IMR-90 (cell line): ENCODE data around the gene TFDP2. TPM values are rescaled to one million over a fixed set of nuclear protein-coding genes. Genes with fewer than 3 reads are reported as not detected.

Experiments used
- ATAC-seq: fragments of 200-7000 bp; cut with Tn5 transposase; 2 replicates; pipeline ENCODE4 v1.9.1; 2020; ENCODE audit warnings: low read depth, mild to moderate bottlenecking, moderate library complexity
- BruUV-seq: library from RNA; stranded (reverse); fragments of 400-500 nt; replicated peaks from 2 replicates; lab custom pipeline; 2021; lab: Mats Ljungman, UMichigan
- CTCF ChIA-PET: fragments of 300-600 bp; formaldehyde crosslinking; extraction: SDS; loops from one replicate; lab custom pipeline; 2021; ENCODE audit warnings: antibody characterized with exemption; lab: Yijun Ruan, JAX
- POLR2A ChIA-PET: fragments of 300-600 bp; sonication (Branson Sonifier 250); formaldehyde crosslinking; loops from one replicate; lab custom pipeline; 2022; ENCODE audit warnings: antibody characterized with exemption; ENCODE audit not compliant: unreplicated experiment; lab: Charles Lee
- DNase-seq: peaks from one replicate; pipeline ENCODE4 v3.0.0; 2013
- H2AFZ ChIP-seq: replicated peaks from 2 replicates; pipeline ENCODE3; 2013; ENCODE audit warnings: low read length, mild to moderate bottlenecking; ENCODE audit not compliant: poor library complexity
- H2AK5ac ChIP-seq: 2 replicates; pipeline ENCODE4 v1.6.1; 2013; ENCODE audit warnings: low read depth, low read length, inconsistent platforms
- H2AK9ac ChIP-seq: replicated peaks from 2 replicates; pipeline ENCODE3; 2013; ENCODE audit warnings: mild to moderate bottlenecking, low read depth, low read length, moderate library complexity; ENCODE audit not compliant: poor library complexity
- H2BK120ac ChIP-seq: 2 replicates; pipeline ENCODE4 v1.6.1; 2013; ENCODE audit warnings: low read depth, low read length, inconsistent platforms
- H2BK15ac ChIP-seq: 3 replicates; pipeline ENCODE4 v1.6.1; 2013; ENCODE audit warnings: low read depth, low read length, inconsistent platforms
- H2BK20ac ChIP-seq: 2 replicates; pipeline ENCODE4 v1.6.1; 2013; ENCODE audit warnings: low read depth, mild to moderate bottlenecking, inconsistent platforms, low read length, moderate library complexity
- H2BK5ac ChIP-seq: 2 replicates; pipeline ENCODE4 v1.6.1; 2013; ENCODE audit warnings: mild to moderate bottlenecking, low read depth, low read length, inconsistent platforms; ENCODE audit not compliant: poor library complexity, severe bottlenecking
- H3K14ac ChIP-seq: replicated peaks from 2 replicates; pipeline ENCODE4 v1.6.1; 2013; ENCODE audit warnings: low read depth, low read length, inconsistent platforms
- H3K18ac ChIP-seq: 2 replicates; pipeline ENCODE4 v1.6.1; 2013; ENCODE audit warnings: low read depth, low read length, control low read depth
- H3K23ac ChIP-seq: 2 replicates; pipeline ENCODE4 v1.6.1; 2013; ENCODE audit warnings: low read depth, low read length, inconsistent platforms
- H3K27ac ChIP-seq: 2 replicates; pipeline ENCODE4 v1.5.1; 2013; ENCODE audit warnings: mild to moderate bottlenecking, control low read depth, low read length; ENCODE audit not compliant: insufficient read depth
- H3K27me3 ChIP-seq: 2 replicates; pipeline ENCODE4 v1.6.1; 2013; ENCODE audit warnings: low read length; ENCODE audit not compliant: control insufficient read depth, insufficient read depth
- H3K36me3 ChIP-seq: 2 replicates; pipeline ENCODE4 v1.6.1; 2013; ENCODE audit warnings: low read length, mixed read lengths; ENCODE audit not compliant: control insufficient read depth, insufficient read depth
- H3K4ac ChIP-seq: 2 replicates; pipeline ENCODE4 v1.6.1; 2013; ENCODE audit warnings: low read depth, low read length, inconsistent platforms
- H3K4me1 ChIP-seq: 2 replicates; pipeline ENCODE4 v1.6.1; 2013; ENCODE audit warnings: low read length, mixed read lengths; ENCODE audit not compliant: control insufficient read depth, insufficient read depth
- H3K4me2 ChIP-seq: 2 replicates; pipeline ENCODE4 v1.6.1; 2013; ENCODE audit warnings: low read depth, mild to moderate bottlenecking, control low read depth, low read length, moderate library complexity
- H3K4me3 ChIP-seq: 2 replicates; pipeline ENCODE4 v1.5.1; 2013; ENCODE audit warnings: low read depth, mild to moderate bottlenecking, control low read depth, low read length, moderate library complexity; ENCODE audit not compliant: insufficient read depth
- H3K56ac ChIP-seq: 2 replicates; pipeline ENCODE4 v1.6.1; 2013; ENCODE audit warnings: low read length, inconsistent platforms; ENCODE audit not compliant: insufficient read depth; ENCODE audit errors: extremely low read depth
- H3K79me1 ChIP-seq, 2 experiments: 2 replicates each; pipeline ENCODE4 v1.6.1; 2013; ENCODE audit warnings: low read length in 2 of 2, inconsistent platforms in 1 of 2, low read depth in 1 of 2
- H3K9ac ChIP-seq: 2 replicates; pipeline ENCODE4 v1.6.1; 2013; ENCODE audit warnings: low read depth, low read length, control low read depth
- H3K9me1 ChIP-seq: 2 replicates; pipeline ENCODE4 v1.6.1; 2013; ENCODE audit warnings: low read length, inconsistent platforms; ENCODE audit not compliant: insufficient read depth
- H3K9me3 ChIP-seq: 2 replicates; pipeline ENCODE4 v1.6.1; 2013; ENCODE audit warnings: low read length; ENCODE audit not compliant: control insufficient read depth, insufficient read depth
- H4K20me1 ChIP-seq: 2 replicates; pipeline ENCODE4 v1.6.1; 2013; ENCODE audit warnings: low read length, inconsistent platforms; ENCODE audit not compliant: insufficient read depth
- H4K5ac ChIP-seq: 2 replicates; pipeline ENCODE4 v1.6.1; 2013; ENCODE audit warnings: mild to moderate bottlenecking, low read depth, low read length, control low read depth
- H4K8ac ChIP-seq, 2 experiments: 2 replicates each; pipeline ENCODE4 v1.6.1; 2013; ENCODE audit warnings: low read depth in 2 of 2, low read length in 2 of 2, control low read depth in 1 of 2, inconsistent platforms in 1 of 2
- H4K91ac ChIP-seq: 2 replicates; pipeline ENCODE4 v1.6.1; 2013; ENCODE audit warnings: low read depth, low read length, inconsistent platforms; ENCODE audit not compliant: insufficient read depth
- CEBPB ChIP-seq: IDR thresholded peaks from 2 replicates; pipeline ENCODE4 v1.6.1; 2012; ENCODE audit warnings: low read depth, low read length, improper control_type of control experiment
- CHD1 ChIP-seq: IDR thresholded peaks from 2 replicates; pipeline ENCODE4 v1.6.1; 2012; ENCODE audit warnings: low read depth, low read length, improper control_type of control experiment
- FOS ChIP-seq: fragments of 150-350 bp; IDR thresholded peaks from 2 replicates; pipeline ENCODE4 v1.6.1; 2016; ENCODE audit warnings: low read depth, low read length
- MAFK ChIP-seq: IDR thresholded peaks from 2 replicates; pipeline ENCODE4 v1.6.1; 2012; ENCODE audit warnings: low read depth, low read length, improper control_type of control experiment
- MAZ ChIP-seq: IDR thresholded peaks from 2 replicates; pipeline ENCODE4 v1.6.1; 2012; ENCODE audit warnings: low read depth, mild to moderate bottlenecking, low read length, improper control_type of control experiment, moderate library complexity, borderline replicate concordance
- MXI1 ChIP-seq: IDR thresholded peaks from 2 replicates; pipeline ENCODE4 v1.6.1; 2012; ENCODE audit warnings: low read depth, mild to moderate bottlenecking, low read length, moderate library complexity, borderline replicate concordance
- NFE2L2 ChIP-seq: fragments of 150-350 bp; IDR thresholded peaks from 2 replicates; pipeline ENCODE4 v1.6.1; 2016; ENCODE audit warnings: low read depth, mild to moderate bottlenecking, low read length
- POLR2A ChIP-seq: IDR thresholded peaks from 2 replicates; pipeline ENCODE4 v1.6.1; 2012; ENCODE audit warnings: mild to moderate bottlenecking, low read depth, low read length
- RAD21 ChIP-seq: IDR thresholded peaks from 2 replicates; pipeline ENCODE4 v1.6.1; 2012; ENCODE audit warnings: low read length, improper control_type of control experiment
- RCOR1 ChIP-seq: IDR thresholded peaks from 2 replicates; pipeline ENCODE4 v1.6.1; 2012; ENCODE audit warnings: mild to moderate bottlenecking, low read length, improper control_type of control experiment; ENCODE audit not compliant: insufficient replicate concordance
- RFX5 ChIP-seq: IDR thresholded peaks from 2 replicates; pipeline ENCODE4 v1.8.0; 2012; ENCODE audit warnings: low read depth, mild to moderate bottlenecking, low read length, moderate library complexity
- WGBS, 2 experiments: methylation state at CpG; one replicate each; pipeline versions ENCODE4 v1.1.5 to v1.1.7; 2013; ENCODE audit warnings: missing lambda C conversion rate in 2 of 2; ENCODE audit not compliant: insufficient read length in 1 of 2; ENCODE audit errors: extremely low coverage in 2 of 2; 5-methylcytosine and 5-hydroxymethylcytosine counted together
- dilution Hi-C: fragments of 300-500 bp; cut with HindIII; formaldehyde crosslinking; loops from one replicate; pipeline ENCODE4 v1.14.3; 2018; ENCODE audit warnings: low sequenced_read_pairs; ENCODE audit not compliant: unreplicated experiment
- in situ Hi-C: fragments of 300-500 bp; cut with MboI; formaldehyde crosslinking; loops from 3 replicates; pipeline ENCODE4 v1.14.3; 2019; ENCODE audit warnings: low sequenced_read_pairs, inconsistent platforms, mixed read lengths
- intact Hi-C: fragments of 100-400 bp; cut with micrococcal nuclease; formaldehyde crosslinking; loops from 2 replicates; pipeline ENCODE4 v1.10.0; 2022
- polyA plus RNA-seq, 3 experiments: library from polyadenylated mRNA; depleted of rRNA; stranded (reverse); fragments of >200 nt; gene quantifications; 2 replicates each; pipeline ENCODE4 v1.2.3, GENCODE V29; 2012; ENCODE audit warnings: low replicate concordance in 1 of 3
- total RNA-seq: library from RNA; depleted of rRNA; stranded (reverse); fragments of >200 nt; gene quantifications from 2 replicates; pipeline ENCODE4 v1.2.3, GENCODE V29; 2012
- TF ChIP-seq, protein P1 (sequence below): fragments of 150-350 bp; IDR thresholded peaks from 2 replicates; pipeline ENCODE4 v1.6.1; 2017; ENCODE audit warnings: mild to moderate bottlenecking, antibody characterized with exemption, low read length, low read depth

TFDP2 gene
- total and polyA plus RNA-seq, 2 of the 4 experiments (the other 2 are of a cell fraction): 10.7 to 23.7 TPM

DNA sequence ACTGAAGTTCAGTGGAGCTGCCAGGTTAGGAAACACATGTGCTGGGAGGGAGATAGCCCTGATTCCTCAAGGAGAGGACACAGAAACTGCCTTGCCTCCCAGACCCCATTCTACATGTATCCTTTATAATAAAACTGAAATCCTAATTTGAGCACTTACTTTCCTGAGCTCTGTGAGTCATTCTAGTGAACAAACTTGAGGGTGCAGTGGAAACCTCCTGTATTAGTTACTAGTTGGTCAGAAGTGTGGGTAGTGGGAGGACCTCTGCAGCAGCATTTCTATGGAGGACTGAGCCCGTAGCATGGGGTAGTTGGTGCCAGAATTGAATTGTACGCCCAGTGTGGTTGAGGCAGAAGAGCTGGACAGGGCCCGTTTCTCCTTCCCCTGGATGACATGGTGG is 249.0 kb downstream of the TFDP2 start:
- no peak overlapping the region for H3K4me2 ChIP-seq
- intact Hi-C loops: no loop called here
- peaks cover 33 to 59% of the 10 kb centered on the region in 2 experiments for H3K79me1 ChIP-seq
- H2BK120ac ChIP-seq: no peak overlapping the region
- H3K4ac ChIP-seq: no peak overlapping the region
- in situ Hi-C loops: no loop called here
- no peaks in the 10 kb centered on the region for H3K27me3 ChIP-seq
- CTCF ChIA-PET: no interaction called here
- no peaks in the 10 kb centered on the region for H3K9me3 ChIP-seq
- H4K5ac ChIP-seq: no peak overlapping the region
- no peak overlapping the region for H3K9ac ChIP-seq
- no peak overlapping the region for H2AK9ac ChIP-seq
- DNase-seq (no peak), ATAC-seq (no peak)
- BruUV-seq: no TSS peak
- no peak overlapping the region for H3K18ac ChIP-seq
- H2BK15ac ChIP-seq: no peak overlapping the region
- H2BK20ac ChIP-seq: no peak overlapping the region
- H4K20me1 ChIP-seq: peaks cover 4% of the 10 kb centered on the region
- H3K14ac ChIP-seq: no peak overlapping the region
- no peak overlapping the region for H2AFZ ChIP-seq
- H3K9me1 ChIP-seq: peaks cover 6% of the 10 kb centered on the region
- no peak overlapping the region for H2BK5ac ChIP-seq
- H3K27ac ChIP-seq: no peak overlapping the region
- no peak for TF ChIP-seq RAD21
- TF ChIP-seq FOS: no peak
- TF ChIP-seq MAZ: no peak
- TF ChIP-seq, protein P1, sequence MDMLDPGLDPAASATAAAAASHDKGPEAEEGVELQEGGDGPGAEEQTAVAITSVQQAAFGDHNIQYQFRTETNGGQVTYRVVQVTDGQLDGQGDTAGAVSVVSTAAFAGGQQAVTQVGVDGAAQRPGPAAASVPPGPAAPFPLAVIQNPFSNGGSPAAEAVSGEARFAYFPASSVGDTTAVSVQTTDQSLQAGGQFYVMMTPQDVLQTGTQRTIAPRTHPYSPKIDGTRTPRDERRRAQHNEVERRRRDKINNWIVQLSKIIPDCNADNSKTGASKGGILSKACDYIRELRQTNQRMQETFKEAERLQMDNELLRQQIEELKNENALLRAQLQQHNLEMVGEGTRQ: no peak
- no peak for TF ChIP-seq RFX5
- no peak for TF ChIP-seq CEBPB
- TF ChIP-seq CHD1: no peak
- no peak for TF ChIP-seq POLR2A
- no peak for TF ChIP-seq NFE2L2
- TF ChIP-seq MAFK: no peak
- TF ChIP-seq MXI1: no peak
- no peak for TF ChIP-seq RCOR1
- no peak overlapping the region for H3K56ac ChIP-seq
- 100% methylated on average over 2 of the region's 3 CpGs; no CpG with 5 or more reads in 1 of the 2 experiments for WGBS, 2 experiments
- dilution Hi-C loops: no loop called here
- POLR2A ChIA-PET: no interaction called here
- H3K4me3 ChIP-seq: no peak overlapping the region
- peaks cover 3% of the 10 kb centered on the region for H3K36me3 ChIP-seq
- no peak overlapping the region for H4K8ac ChIP-seq
- no peak overlapping the region for H3K23ac ChIP-seq
- no peak overlapping the region for H4K91ac ChIP-seq
- H3K4me1 ChIP-seq: peaks cover 9% of the 10 kb centered on the region
- no peak overlapping the region for H2AK5ac ChIP-seq
